ENCODE results near the gene ANKRD11.

Gene ANKRD11

GRCh38 chr16:89373355-89374110 lies 116.8 kb downstream of the ANKRD11 start:
- Histone ChIP-seq H3K27me3 (ENCODE audit: control insufficient read depth in 1 of 2, insufficient read depth in 2 of 2, low read length in 2 of 2) (no peaks in the 10 kb centered on the region), H3K4me3 (ENCODE audit: low read depth in 1 of 2, low read length in 2 of 2) (no peak overlapping the region), H3K9me3 (ENCODE audit: low read length) (no peaks in the 10 kb centered on the region), H3K4me1 (ENCODE audit: insufficient read depth, low read length) (peaks cover 40% of the 10 kb centered on the region), H3K27ac (ENCODE audit: low read depth, low read length) (no peak overlapping the region), H3K9ac (ENCODE audit: low read length) (no peak overlapping the region), H3K36me3 (ENCODE audit: insufficient read depth, low read length) (no peaks in the 10 kb centered on the region)

GRCh38 chr16:89371968-89372634 lies 118.3 kb downstream of the ANKRD11 start:
- Histone ChIP-seq H3K9me3 (ENCODE audit: low read length) (no peaks in the 10 kb centered on the region), H3K36me3 (ENCODE audit: insufficient read depth, low read length) (no peaks in the 10 kb centered on the region), H3K27ac (ENCODE audit: low read depth, low read length) (no peak overlapping the region), H3K4me1 (ENCODE audit: insufficient read depth, low read length) (peaks cover 52% of the 10 kb centered on the region), H3K9ac (ENCODE audit: low read length) (no peak overlapping the region), H3K27me3 (ENCODE audit: control insufficient read depth in 1 of 2, insufficient read depth in 2 of 2, low read length in 2 of 2) (no peaks in the 10 kb centered on the region), H3K4me3 (ENCODE audit: low read depth in 1 of 2, low read length in 2 of 2) (no peak overlapping the region)

GRCh38 chr16:89371386-89371785 lies 119.0 kb downstream of the ANKRD11 start:
- H3K27me3 ChIP-seq (ENCODE audit: control insufficient read depth in 1 of 2, insufficient read depth in 2 of 2, low read length in 2 of 2) = no peaks in the 10 kb centered on the region
- no peak overlapping the region for H3K27ac ChIP-seq (ENCODE audit: low read depth, low read length)
- no peak overlapping the region for H3K9ac ChIP-seq (ENCODE audit: low read length)
- peaks cover 60% of the 10 kb centered on the region for H3K4me1 ChIP-seq (ENCODE audit: insufficient read depth, low read length)
- H3K4me3 ChIP-seq (ENCODE audit: low read depth in 1 of 2, low read length in 2 of 2) = no peak overlapping the region
- no peaks in the 10 kb centered on the region for H3K9me3 ChIP-seq (ENCODE audit: low read length)
- no peaks in the 10 kb centered on the region for H3K36me3 ChIP-seq (ENCODE audit: insufficient read depth, low read length)

GRCh38 chr16:89370601-89371000 lies 119.8 kb downstream of the ANKRD11 start:
- Histone ChIP-seq H3K9ac (ENCODE audit: low read length) (no peak overlapping the region), H3K36me3 (ENCODE audit: insufficient read depth, low read length) (no peaks in the 10 kb centered on the region), H3K27ac (ENCODE audit: low read depth, low read length) (no peak overlapping the region), H3K9me3 (ENCODE audit: low read length) (no peaks in the 10 kb centered on the region), H3K4me3 (ENCODE audit: low read depth in 1 of 2, low read length in 2 of 2) (no peak overlapping the region), H3K4me1 (ENCODE audit: insufficient read depth, low read length) (peaks cover 62% of the 10 kb centered on the region), H3K27me3 (ENCODE audit: control insufficient read depth in 1 of 2, insufficient read depth in 2 of 2, low read length in 2 of 2) (no peaks in the 10 kb centered on the region)

- Histone ChIP-seq H3K27ac (ENCODE audit: low read depth, low read length) (no peak overlapping the region), H3K4me1 (ENCODE audit: insufficient read depth, low read length) (peaks cover 66% of the 10 kb centered on the region), H3K27me3 (ENCODE audit: control insufficient read depth in 1 of 2, insufficient read depth in 2 of 2, low read length in 2 of 2) (no peaks in the 10 kb centered on the region), H3K4me3 (ENCODE audit: low read depth in 1 of 2, low read length in 2 of 2) (no peak overlapping the region), H3K9me3 (ENCODE audit: low read length) (no peaks in the 10 kb centered on the region), H3K36me3 (ENCODE audit: insufficient read depth, low read length) (no peaks in the 10 kb centered on the region), H3K9ac (ENCODE audit: low read length) (no peak overlapping the region)
These were observed 120.3 kb downstream of the ANKRD11 start for GRCh38 chr16:89370081-89370511.

- Histone ChIP-seq H3K36me3 (ENCODE audit: insufficient read depth, low read length) (no peaks in the 10 kb centered on the region), H3K27ac (ENCODE audit: low read depth, low read length) (no peak overlapping the region), H3K9me3 (ENCODE audit: low read length) (no peaks in the 10 kb centered on the region), H3K4me1 (ENCODE audit: insufficient read depth, low read length) (peaks cover 71% of the 10 kb centered on the region), H3K4me3 (ENCODE audit: low read depth in 1 of 2, low read length in 2 of 2) (no peak overlapping the region), H3K27me3 (ENCODE audit: control insufficient read depth in 1 of 2, insufficient read depth in 2 of 2, low read length in 2 of 2) (no peaks in the 10 kb centered on the region), H3K9ac (ENCODE audit: low read length) (no peak overlapping the region)
These were observed 121.0 kb downstream of the ANKRD11 start for GRCh38 chr16:89369266-89369895.

- H3K4me1 ChIP-seq (ENCODE audit: insufficient read depth, low read length) = peaks cover 71% of the 10 kb centered on the region
- no peaks in the 10 kb centered on the region for H3K36me3 ChIP-seq (ENCODE audit: insufficient read depth, low read length)
- no peak overlapping the region for H3K4me3 ChIP-seq (ENCODE audit: low read depth in 1 of 2, low read length in 2 of 2)
- H3K27ac ChIP-seq (ENCODE audit: low read depth, low read length) = no peak overlapping the region
- H3K9ac ChIP-seq (ENCODE audit: low read length) = no peak overlapping the region
- H3K9me3 ChIP-seq (ENCODE audit: low read length) = no peaks in the 10 kb centered on the region
- H3K27me3 ChIP-seq (ENCODE audit: control insufficient read depth in 1 of 2, insufficient read depth in 2 of 2, low read length in 2 of 2) = no peaks in the 10 kb centered on the region
These were observed 121.6 kb downstream of the ANKRD11 start for GRCh38 chr16:89368604-89369249.

- Histone ChIP-seq H3K27me3 (ENCODE audit: control insufficient read depth in 1 of 2, insufficient read depth in 2 of 2, low read length in 2 of 2) (no peaks in the 10 kb centered on the region), H3K36me3 (ENCODE audit: insufficient read depth, low read length) (no peaks in the 10 kb centered on the region), H3K9ac (ENCODE audit: low read length) (no peak overlapping the region), H3K9me3 (ENCODE audit: low read length) (no peaks in the 10 kb centered on the region), H3K4me3 (ENCODE audit: low read depth in 1 of 2, low read length in 2 of 2) (no peak overlapping the region), H3K4me1 (ENCODE audit: insufficient read depth, low read length) (peaks cover 66% of the 10 kb centered on the region), H3K27ac (ENCODE audit: low read depth, low read length) (no peak overlapping the region)
These were observed 122.8 kb downstream of the ANKRD11 start for GRCh38 chr16:89367538-89367915.

GRCh38 chr16:89366561-89367537 lies 123.5 kb downstream of the ANKRD11 start:
- H3K4me1 ChIP-seq (ENCODE audit: insufficient read depth, low read length) = peaks cover 70% of the 10 kb centered on the region
- no peaks in the 10 kb centered on the region for H3K9me3 ChIP-seq (ENCODE audit: low read length)
- no peak overlapping the region for H3K27ac ChIP-seq (ENCODE audit: low read depth, low read length)

GRCh38 chr16:89365996-89366395 lies 124.4 kb downstream of the ANKRD11 start:
- Histone ChIP-seq H3K4me1 (ENCODE audit: insufficient read depth, low read length) (peaks cover 79% of the 10 kb centered on the region), H3K9ac (ENCODE audit: low read length) (no peak overlapping the region), H3K27ac (ENCODE audit: low read depth, low read length) (no peak overlapping the region), H3K4me3 (ENCODE audit: low read depth in 1 of 2, low read length in 2 of 2) (no peak overlapping the region), H3K27me3 (ENCODE audit: control insufficient read depth in 1 of 2, insufficient read depth in 2 of 2, low read length in 2 of 2) (no peaks in the 10 kb centered on the region), H3K9me3 (ENCODE audit: low read length) (no peaks in the 10 kb centered on the region), H3K36me3 (ENCODE audit: insufficient read depth, low read length) (no peaks in the 10 kb centered on the region)

More at GRCh38 chr16:89366561-89367537, 123.5 kb downstream of the ANKRD11 start:
- Histone ChIP-seq H3K36me3 (ENCODE audit: insufficient read depth, low read length) (no peaks in the 10 kb centered on the region), H3K9ac (ENCODE audit: low read length) (no peak overlapping the region), H3K27me3 (ENCODE audit: control insufficient read depth in 1 of 2, insufficient read depth in 2 of 2, low read length in 2 of 2) (no peaks in the 10 kb centered on the region), H3K4me3 (ENCODE audit: low read depth in 1 of 2, low read length in 2 of 2) (no peak overlapping the region)

All from muscle layer of colon (tissue), 2 donors.